Measurements from ENCODE around the gene FAM78A.

- TF ChIP-seq POLR2A (IDR thresholded peaks at IDR 0.05; ENCODE audit: low read depth, low read length) (no peak), POLR2AphosphoS5 (IDR thresholded peaks at IDR 0.05; ENCODE audit: low read depth, low read length) (no peak)
Observed at GRCh38 chr9:131312246-131312645, 35.9 kb upstream of the FAM78A start.

Measured in GM12892 (cell line).